Fibroblast of peridontal ligament (primary cell): Measurements from ENCODE around the gene LMNTD2.

ENCODE experiments used
- DNase-seq: peaks from one replicate; pipeline ENCODE4 v3.0.0-alpha.2; 2010; ENCODE audit errors: extremely low read depth

LMNTD2 gene

GRCh38 chr11:567011-567628 lies 6.6 kb upstream of the LMNTD2 start:
- no peak for DNase-seq

- no peak for DNase-seq
Observed at GRCh38 chr11:565921-566509, 5.5 kb upstream of the LMNTD2 start.

GRCh38 chr11:563812-564578 lies 3.5 kb upstream of the LMNTD2 start:
- DNase-seq: no peak

GRCh38 chr11:563066-563811 lies 2.7 kb upstream of the LMNTD2 start:
- DNase-seq: no peak

GRCh38 chr11:562046-562645 lies 1.6 kb upstream of the LMNTD2 start:
- DNase-seq: no peak

- no peak for DNase-seq
Observed at GRCh38 chr11:561148-562003, 838 bp upstream of the LMNTD2 start.

GRCh38 chr11:559712-560304 lies 730 bp downstream of the LMNTD2 start:
- no peak for DNase-seq

- no peak for DNase-seq
Observed at GRCh38 chr11:559020-559620, 1.4 kb downstream of the LMNTD2 start.

- no peak for DNase-seq
Observed at GRCh38 chr11:558503-558902, 2.0 kb downstream of the LMNTD2 start.

- DNase-seq: no peak
Observed at GRCh38 chr11:557328-558132, 3.0 kb downstream of the LMNTD2 start.

- no peak for DNase-seq
Observed at GRCh38 chr11:556662-557256, 3.8 kb downstream of the LMNTD2 start.

GRCh38 chr11:555780-556661 lies 4.5 kb downstream of the LMNTD2 start:
- DNase-seq: no peak

- DNase-seq: no peak
Observed at GRCh38 chr11:555227-555779, 5.2 kb downstream of the LMNTD2 start.

GRCh38 chr11:554428-555226 lies 5.9 kb downstream of the LMNTD2 start:
- no peak for DNase-seq

GRCh38 chr11:553988-554340 lies 6.6 kb downstream of the LMNTD2 start:
- DNase-seq: no peak

GRCh38 chr11:553083-553987 lies 7.2 kb downstream of the LMNTD2 start:
- no peak for DNase-seq
